ENCODE measurements around the gene PRKAG2.

Gene PRKAG2

GRCh38 chr7:151792086-151792485 is 84.8 kb downstream of the PRKAG2 start:
- no peak for TF ChIP-seq CTCF (IDR thresholded peaks at IDR 0.05)
- no peak for TF ChIP-seq ZFX (IDR thresholded peaks at IDR 0.05; ENCODE audit: borderline replicate concordance)
- no peak overlapping the region for H3K27ac ChIP-seq

GRCh38 chr7:151790830-151791620 is 85.9 kb downstream of the PRKAG2 start:
- no peak overlapping the region for H3K27ac ChIP-seq
- TF ChIP-seq ZFX (IDR thresholded peaks at IDR 0.05; ENCODE audit: borderline replicate concordance), result no peak

- no peak for TF ChIP-seq ZFX (IDR thresholded peaks at IDR 0.05; ENCODE audit: borderline replicate concordance)
- TF ChIP-seq CTCF (IDR thresholded peaks at IDR 0.05), result no peak
- H3K27ac ChIP-seq, result no peak overlapping the region
Measured at GRCh38 chr7:151790095-151790829, 86.7 kb downstream of the PRKAG2 start.

GRCh38 chr7:151789380-151789947 is 87.5 kb downstream of the PRKAG2 start:
- TF ChIP-seq CTCF (IDR thresholded peaks at IDR 0.05) (no peak), ZFX (IDR thresholded peaks at IDR 0.05; ENCODE audit: borderline replicate concordance) (no peak)
- no peak overlapping the region for H3K27ac ChIP-seq

- TF ChIP-seq ZFX (IDR thresholded peaks at IDR 0.05; ENCODE audit: borderline replicate concordance), result no peak
- TF ChIP-seq CTCF (IDR thresholded peaks at IDR 0.05), result no peak
- H3K27ac ChIP-seq, result no peak overlapping the region
Measured at GRCh38 chr7:151787348-151787747, 89.6 kb downstream of the PRKAG2 start.

GRCh38 chr7:151786936-151787335 is 90.0 kb downstream of the PRKAG2 start:
- TF ChIP-seq CTCF (IDR thresholded peaks at IDR 0.05) (no peak), ZFX (IDR thresholded peaks at IDR 0.05; ENCODE audit: borderline replicate concordance) (no peak)
- H3K27ac ChIP-seq, result no peak overlapping the region

GRCh38 chr7:151786241-151786640 is 90.7 kb downstream of the PRKAG2 start:
- no peak overlapping the region for H3K27ac ChIP-seq
- TF ChIP-seq ZFX (IDR thresholded peaks at IDR 0.05; ENCODE audit: borderline replicate concordance), result no peak
- no peak for TF ChIP-seq CTCF (IDR thresholded peaks at IDR 0.05)
